GM18907 (cell line): ENCODE results near the gene PSMA6.
A peak's percentile ranks its signal among the peaks of the same experiment; 100 is the strongest.
"Not testable (repeated sequence)": the region's sequence is repeated elsewhere in the genome, so short reads cannot be mapped to it uniquely, and the experiment has no call there.

Experiments used
- ATAC-seq: cut with Tn5 transposase; IDR thresholded peaks from one replicate; pipeline ENCODE4 v1.9.1; 2021; ENCODE audit warnings: mild to moderate bottlenecking, moderate library complexity; ENCODE audit not compliant: unreplicated experiment

The PSMA6 gene

DNA sequence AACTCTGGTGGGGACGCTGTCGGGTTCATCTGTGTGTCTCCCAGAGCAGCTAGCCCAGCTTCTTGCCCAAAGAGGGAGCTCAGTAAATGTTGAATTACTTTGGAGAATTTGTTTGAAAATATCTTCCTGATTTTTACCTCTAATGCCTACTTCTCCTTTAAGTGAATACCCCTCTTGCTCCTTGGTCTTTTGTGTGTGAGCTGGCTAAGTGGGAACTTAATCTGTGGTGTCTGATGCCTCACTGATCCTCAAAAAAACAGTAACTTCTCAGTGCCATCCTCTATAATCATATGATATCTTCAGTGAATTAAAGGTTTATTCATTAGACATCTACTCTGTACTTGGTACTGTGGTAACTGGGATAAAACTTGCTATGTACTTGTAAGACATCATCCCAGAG is 7.7 kb upstream of the PSMA6 start:
- ATAC-seq, result no peak

DNA sequence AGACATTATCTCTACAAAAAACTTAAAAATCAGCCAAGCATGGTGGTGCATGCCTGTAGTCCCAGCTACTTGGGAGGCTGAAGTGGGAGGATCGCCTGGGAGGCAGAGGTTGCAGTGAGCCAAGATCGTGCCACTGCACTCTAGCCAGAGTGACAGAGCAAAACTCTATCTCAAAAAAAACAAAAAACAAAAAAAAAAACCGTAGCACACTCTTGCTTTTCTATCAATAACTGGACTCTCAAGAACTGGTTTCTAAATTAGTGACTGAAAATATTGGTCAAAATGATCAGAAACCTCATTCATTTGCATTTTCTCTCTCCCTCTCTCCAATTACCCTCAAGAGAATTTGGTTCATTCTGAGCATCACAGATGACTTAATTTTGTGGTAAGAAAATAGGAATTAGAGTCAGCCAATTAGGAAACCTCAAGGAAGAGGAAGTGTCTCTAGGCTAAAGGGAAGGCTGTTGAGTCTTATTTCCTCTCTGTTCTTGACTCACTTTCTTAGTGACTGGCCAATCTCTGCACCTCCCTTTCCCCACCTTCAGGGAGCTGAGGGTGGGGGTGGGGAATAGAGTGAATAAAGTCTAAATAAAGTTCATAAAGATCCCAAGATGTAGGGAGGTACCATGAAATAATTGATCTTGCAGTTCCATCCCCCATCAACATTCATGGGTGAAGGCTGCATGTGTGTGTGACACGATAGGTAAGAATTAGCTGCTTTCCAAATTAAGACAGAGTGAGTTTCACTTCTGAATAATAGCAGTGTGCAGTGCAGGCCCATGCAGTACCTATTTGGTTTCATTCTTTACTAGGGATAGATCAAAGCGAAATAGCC is 6.8 kb upstream of the PSMA6 start:
- ATAC-seq, result peak; percentile 73

DNA sequence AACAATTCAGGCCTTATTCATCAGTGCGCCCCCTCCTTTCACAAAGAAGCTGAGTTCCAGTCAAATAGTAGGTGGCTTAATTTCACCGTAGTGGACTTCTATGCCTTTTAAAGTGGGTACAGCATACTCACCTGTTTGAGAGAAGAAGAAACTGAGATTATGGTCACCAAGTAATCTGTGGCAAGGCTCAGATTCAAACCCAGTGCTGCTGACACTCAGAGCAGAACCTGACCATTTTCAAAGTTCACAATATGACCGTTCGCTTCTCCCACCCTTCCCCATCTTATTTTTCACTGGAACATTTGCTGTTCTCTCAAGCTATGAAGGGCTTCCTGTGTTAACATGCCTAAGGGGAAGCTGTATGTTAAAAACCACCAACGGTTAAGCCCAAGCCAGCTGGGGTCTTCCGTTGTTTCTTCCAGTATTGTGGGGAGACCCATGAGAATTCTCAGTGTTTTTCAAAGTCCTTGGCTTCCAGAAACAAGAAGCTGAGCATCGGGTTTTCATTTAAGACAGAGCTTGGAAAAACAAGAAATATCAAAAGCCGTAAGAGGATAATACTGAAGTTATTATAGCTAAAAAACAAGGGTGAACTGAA is 6.1 kb upstream of the PSMA6 start:
- peak; percentile 16 for ATAC-seq

DNA sequence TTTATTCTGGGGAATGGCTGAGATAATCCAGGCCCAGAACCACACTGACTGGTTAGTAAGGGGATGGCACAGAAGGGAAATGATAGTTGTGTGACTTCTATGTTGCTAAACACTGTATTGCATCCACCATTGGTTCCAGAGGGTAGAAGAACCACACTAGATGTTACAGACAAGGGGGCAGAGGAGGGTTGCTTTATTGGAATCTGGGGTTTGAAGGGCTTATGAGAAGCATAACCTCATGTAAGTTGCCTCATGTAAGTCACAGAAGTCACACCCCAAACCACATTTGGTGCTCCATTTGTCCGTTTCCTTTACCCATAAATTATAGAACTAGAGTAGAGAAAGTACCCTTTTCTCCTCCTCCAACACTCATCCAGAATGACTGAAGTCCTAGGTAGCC is 5.5 kb upstream of the PSMA6 start:
- ATAC-seq, result no peak

DNA sequence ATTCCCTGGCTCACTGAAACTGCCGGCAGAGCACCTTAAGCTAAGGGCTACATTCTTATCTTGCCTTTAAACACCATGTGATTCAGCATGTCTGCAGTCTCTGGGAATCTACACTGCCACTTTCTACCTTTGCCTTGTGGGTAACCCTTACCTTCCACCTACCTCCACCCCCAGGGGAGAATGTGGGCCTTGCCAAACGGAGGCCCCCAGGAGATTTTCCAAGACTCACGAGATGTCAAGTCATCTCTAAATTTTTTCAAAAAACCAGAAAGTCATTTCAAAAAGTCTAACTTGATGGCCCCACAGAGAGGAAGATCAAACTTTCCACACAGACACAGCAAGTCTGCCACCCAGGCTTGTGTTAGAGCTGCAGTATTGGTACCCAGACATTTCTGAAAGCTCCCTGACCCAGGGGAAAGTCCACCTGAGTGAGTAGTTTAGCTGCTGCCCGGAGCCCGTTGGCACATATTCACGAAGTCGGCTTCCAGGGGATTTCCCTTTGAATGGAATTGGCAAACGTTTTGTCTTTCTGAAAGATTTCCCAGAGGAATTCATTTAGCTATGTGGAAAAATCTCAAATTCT is 4.7 kb upstream of the PSMA6 start:
- no peak for ATAC-seq

DNA sequence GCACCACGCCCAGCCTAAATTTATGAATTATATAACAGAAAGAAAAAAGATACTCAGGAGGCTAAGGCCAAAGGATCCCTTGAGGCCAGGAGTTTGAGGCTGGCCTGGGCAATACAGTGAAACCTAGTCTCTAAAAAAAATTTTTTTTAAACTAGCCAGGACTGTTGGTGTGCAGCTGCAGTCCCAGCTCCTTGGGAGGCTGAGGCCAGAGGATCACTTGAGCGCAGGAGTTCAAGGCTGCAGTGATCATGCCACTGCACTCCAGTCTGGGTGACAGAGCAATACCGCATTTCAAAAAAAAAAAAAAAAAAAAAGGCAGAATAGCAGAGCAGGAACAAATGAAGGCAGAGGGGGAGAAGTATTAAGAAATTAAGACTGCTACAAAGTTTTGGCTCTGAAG is 2.6 kb upstream of the PSMA6 start:
- ATAC-seq, result no peak

DNA sequence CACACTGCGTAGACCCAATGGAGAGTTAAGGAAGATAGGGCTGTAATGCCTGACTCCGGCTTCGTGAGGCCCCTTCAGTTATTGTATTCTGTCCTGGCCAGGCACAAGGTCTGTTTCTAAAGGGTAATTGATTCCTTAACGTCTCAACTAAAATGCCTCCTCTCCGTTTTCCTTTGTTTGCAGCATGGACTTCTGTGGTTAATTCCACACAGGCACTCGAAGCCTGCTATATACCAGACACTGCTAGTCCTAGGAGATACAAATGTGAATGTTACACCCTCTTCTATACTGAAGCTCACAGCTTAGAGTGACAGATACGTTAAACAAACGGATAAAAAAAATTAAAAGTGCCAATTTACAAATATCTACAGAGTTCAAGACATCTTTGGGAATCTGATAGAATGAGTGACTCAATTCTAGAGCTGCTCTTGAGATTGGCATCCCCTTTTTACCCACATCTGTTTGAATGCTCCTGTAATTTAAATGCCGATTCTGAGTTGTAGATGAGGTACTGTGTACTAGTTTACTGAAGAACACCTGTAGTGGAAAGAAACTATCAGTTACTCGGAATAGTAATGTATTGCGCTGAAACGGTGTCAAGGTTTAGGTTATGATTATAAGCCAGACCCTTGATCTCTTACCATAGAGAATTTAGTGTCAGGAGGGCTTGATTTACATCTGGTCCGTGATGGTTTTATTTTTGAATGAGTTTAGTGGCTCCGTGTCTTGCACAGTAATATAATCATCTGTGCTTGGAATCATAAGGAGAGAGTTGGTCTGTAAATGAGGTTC is 784 bp downstream of the PSMA6 start:
- no peak for ATAC-seq

DNA sequence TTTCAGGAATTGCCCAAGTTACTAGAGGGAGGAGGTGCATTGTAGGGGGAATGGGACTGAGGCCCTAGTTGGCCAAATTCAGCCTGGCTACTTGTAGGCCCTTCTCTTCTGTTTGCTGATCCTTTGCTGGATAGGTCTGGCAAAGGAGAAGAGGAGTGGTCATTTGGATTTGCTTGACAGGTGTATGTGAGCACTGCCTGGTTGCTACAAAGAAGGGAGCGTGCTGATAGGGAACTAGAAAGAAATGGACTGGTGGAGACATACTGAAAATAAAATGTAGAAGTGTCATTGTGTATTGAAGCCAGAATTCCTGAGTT is 3.6 kb downstream of the PSMA6 start:
- no peak for ATAC-seq

DNA sequence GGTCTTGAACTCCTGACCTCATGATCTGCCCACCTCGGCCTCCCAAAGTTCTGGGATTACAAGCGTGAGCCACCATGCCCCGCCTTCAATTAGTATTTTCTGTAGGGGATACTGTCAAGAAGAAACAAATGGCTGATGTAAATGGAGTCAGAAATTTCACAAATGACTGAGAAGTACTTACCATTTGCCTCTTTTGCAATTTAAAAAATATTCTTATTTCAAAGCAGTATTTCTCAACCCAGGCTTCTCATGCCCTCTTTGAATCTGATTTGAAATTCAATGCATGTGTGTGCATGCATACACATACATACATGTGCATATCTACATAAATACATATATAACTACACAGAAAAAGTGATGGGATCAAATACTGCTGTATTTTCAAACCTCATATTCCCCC is 4.4 kb downstream of the PSMA6 start:
- no peak for ATAC-seq

DNA sequence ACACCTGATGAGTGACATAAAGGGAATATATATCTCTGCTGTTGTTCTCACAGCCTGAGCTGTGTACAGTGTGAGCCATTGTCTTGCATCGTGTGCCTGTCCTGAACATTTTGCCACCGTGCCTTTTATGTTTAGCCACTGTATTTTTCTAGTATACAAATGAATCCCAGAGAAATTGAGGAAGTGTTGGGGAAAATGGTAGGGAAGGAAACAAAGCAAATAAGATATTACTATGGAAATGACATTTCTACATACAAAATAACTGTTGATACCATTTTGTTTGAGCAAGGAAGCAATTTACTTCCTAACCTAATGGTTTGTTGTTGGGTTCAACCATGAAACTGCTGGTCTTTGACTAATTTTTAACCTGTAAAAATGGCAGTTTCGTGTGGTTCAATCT is 5.5 kb downstream of the PSMA6 start:
- no peak for ATAC-seq

DNA sequence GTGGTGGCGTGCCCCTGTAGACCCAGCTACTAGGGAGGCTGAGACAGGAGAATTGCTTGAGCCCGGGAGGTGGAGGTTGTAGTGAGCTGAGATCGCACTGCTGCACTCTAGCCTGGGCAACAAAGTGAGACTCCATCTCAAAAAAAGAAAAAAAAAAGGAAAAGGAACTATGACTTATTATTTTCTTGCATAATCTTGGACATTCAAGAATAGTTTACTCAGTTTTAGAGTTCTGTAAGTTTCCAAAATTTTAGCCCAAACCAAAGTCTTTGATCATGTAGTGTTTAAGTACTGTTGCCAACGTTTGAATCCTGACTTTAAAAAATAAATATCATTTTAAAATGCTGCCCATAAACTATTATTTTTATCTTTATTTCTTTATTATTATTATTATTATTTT is 6.2 kb downstream of the PSMA6 start:
- ATAC-seq, result no peak

DNA sequence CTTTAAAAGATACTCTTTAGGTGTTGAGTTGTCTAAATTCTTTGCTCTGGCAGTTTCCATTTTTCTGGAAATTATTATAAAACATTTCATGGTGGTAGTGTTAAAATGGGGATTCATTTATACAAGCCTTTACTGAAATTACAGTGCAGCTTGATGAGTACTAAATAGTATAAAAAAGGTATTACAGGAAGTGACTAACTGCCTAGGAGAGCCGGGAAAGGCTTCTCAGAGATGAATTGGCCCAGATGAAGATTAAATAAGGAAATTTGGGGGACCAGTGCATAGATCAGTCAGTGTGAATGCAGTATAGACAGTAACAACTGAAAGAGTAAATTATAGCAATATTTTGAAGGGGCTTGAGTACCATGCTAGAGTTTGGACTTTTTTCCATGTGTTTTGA is 7.5 kb downstream of the PSMA6 start:
- no peak for ATAC-seq

DNA sequence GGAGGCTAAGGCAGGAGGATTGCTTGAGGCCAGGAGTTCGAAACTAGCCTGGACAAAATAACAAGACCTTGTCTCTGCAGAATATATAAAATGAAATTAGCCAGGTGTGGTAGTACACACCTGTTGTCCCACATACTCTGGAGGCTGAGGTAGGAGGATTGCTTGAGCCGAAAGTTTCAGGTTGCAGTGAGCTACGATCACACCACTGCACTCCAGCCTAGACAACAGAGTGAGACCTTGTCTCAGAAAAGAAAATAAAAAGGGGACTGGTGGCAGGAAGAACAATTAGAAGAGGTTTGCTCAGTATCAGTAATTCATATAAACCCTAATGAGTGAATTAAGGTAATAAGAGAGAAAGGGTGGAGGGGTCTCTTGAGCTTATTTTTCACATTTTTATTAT is 8.0 kb downstream of the PSMA6 start:
- ATAC-seq, result no peak

DNA sequence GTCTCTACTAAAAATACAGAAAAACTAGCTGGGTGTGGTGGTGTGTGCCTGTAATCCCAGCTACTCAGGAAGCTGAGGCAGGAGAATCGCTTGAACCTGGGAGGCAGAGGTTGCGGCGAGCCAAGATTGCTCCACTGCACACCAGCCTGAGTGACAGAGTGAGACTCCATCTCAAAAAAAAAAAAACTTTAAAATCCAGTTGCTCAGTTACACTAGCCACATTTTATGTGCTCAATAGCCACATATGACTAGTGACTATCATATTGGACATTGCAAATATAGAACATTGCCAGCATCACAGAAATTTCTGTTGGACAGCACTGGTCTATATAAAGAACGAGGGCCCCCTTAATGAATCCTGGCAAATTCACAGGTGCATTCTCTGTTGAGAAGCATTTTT is 9.2 kb downstream of the PSMA6 start:
- not testable (repeated sequence) for ATAC-seq

DNA sequence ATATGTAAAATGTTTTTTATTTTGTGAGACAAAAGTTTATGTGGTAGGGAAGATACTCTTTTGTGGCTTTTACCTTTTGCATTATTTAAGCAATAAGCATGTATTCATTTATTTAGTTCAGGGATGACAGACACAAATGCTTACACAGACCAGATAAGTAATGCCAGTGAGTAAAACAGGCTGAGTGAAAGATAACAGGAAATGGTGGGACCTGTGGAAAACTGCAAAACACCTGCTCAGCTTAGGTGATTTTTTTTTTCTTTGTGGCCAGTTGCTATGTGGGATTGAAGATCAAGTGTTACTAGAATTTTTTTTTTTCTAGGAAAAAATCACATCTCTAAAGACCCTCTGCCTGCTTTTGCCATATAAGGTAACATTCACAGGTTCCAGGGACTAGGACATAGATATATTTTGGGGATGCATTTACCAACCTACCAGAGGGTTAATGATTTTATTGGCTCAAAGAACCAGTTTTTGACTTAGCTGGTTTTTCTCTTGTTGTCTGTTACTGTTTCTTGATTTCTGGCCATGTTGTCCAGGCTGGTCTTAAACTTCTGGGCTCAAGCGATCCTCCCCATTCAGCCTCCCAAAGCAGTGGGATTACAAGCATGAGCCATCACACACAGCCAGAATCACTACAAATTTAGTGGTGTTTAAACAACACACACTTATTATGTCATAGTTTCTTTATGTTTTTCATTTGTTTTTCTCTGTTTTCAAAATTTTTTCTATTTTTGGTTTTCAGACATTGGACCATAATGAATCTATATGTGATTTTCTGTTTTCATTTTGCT is 9.8 kb downstream of the PSMA6 start:
- no peak for ATAC-seq

DNA sequence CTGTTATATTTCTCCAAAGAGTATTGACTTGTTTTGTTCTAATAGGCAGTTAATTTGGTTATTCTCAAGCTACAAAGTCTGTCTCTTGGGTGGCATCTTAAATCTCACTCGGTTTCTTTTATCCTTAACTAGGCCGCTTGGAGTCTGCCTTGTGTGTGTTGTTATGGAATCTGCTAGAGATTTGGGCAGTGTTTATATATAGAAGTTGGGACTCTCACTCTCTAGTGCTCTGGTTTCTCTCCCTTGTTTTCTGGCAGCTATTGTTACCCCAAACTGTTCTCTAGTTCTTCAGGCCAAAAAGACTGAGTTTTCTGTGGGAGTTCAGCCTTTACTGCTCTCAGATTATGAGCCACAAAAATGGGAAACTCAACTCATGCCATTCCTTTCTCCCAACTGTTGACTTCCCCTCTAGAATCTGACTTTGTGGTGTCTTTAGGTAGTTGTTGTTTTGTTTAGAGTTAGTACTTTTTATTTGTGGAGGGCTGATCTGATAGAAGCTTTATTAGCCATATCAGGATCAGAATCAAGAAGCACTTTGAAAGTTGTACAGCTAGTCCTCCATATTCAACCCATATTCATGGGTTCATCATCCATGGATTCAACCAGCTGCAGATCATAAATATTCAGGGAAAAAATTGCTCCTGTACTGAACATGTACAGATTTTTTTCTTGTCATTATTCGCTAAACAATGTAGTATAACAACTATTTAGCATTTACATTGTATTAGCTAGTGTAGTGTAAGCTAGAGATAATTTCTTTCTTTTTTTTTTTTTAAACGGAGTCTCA is 11.2 kb downstream of the PSMA6 start:
- ATAC-seq, result no peak

DNA sequence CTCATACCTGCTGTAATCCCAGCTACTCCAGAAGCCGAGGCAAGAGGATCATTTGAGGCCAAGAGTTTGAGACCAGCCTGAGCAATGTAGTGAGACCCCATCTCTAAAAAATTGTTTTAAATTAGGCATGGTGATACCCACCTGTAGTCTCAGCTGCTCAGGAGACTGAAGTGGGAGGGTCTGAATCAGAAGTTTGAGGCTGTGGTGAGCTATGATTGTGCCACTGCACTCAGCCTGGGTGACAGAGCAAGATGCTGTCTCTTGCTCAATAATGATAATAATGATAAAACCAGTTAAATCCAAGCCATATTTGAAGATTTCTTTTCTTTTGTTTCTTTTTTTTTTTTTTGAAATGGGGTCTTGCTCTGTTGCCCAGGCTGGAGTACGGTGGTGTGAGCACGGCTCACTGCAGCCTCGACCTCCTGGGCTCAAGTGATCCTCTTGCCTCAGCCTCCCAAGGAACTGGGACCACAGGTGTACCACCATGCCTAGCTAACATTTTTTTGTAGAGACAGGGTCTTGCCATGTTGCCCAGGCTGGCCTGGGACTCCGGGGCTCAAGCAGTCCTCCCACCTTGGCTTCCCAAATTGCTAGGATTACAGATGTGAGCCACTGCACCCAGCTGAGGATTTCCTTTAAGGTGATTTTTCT is 12.8 kb downstream of the PSMA6 start:
- no peak for ATAC-seq

DNA sequence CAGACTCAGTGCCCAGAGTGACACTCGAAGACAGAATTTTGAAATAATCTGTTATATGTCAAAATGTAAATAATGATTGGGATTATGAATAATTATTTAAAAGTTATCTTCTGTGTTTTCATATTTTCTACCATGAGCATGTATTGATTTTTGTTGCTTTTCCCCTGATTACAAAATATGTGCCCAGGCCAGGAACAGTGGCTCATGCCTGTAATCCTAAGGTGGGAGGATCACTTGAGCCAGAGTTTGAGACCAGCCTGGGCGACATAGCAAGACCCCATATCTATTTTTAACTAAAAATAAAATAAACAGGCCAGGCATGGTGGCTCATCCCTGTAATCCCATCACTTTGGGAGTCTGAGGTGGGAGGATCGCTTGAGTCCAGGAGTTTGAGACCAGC is 13.5 kb downstream of the PSMA6 start:
- no peak for ATAC-seq

DNA sequence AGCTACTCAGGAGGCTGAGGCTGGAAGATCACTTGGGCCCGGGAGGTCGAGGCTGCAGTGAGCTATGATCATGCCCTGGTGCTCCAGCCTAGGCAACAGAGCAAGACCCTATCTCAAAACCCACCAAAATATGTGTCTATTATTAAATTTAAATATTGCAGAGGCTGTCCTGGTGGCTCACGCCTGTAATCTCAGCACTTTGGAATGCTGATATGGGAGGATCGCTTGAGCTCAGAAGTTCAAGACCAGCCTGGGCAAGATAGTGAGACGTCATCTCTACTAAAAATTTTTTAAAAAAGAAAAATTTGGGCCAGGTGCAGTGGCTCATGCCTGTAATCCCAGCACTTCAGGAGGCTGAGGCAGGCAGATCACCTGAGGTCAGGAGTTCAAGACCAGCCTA is 13.9 kb downstream of the PSMA6 start:
- no peak for ATAC-seq

DNA sequence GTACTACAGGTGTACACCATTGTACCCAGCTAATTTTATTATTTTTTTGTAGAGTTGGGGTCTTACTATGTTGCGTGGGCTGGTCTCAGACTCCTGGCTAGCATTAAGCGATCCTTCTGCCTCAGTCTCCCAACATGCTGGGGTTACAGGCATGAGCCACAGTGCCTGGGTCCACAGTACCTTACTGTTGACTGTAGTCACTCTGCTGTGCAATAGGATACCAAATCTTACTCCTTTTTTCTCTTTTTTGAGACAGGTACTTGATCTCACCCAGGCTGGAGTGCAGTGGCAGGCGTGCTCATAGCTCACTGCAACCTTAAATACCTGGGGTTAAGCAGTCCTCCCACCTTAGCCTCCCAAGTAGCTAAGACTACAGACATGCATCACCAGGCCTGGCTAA is 25.6 kb downstream of the PSMA6 start:
- ATAC-seq, result no peak
